GM12874 (cell line): ENCODE data around the gene CNTNAP2.

Experiments
- CTCF ChIP-seq: IDR thresholded peaks from 2 replicates; pipeline ENCODE4 v1.5.1; 2011; ENCODE audit warnings: low read depth, mild to moderate bottlenecking, control low read depth, low read length, moderate library complexity; ENCODE audit not compliant: insufficient read depth

Gene CNTNAP2

GRCh38 chr7:147779949-147780348 lies 1663.3 kb downstream of the CNTNAP2 start:
- TF ChIP-seq CTCF = no peak

- no peak for TF ChIP-seq CTCF
Observed at GRCh38 chr7:147796581-147796980, 1680.0 kb downstream of the CNTNAP2 start.

- no peak for TF ChIP-seq CTCF
Observed at GRCh38 chr7:147798001-147798400, 1681.4 kb downstream of the CNTNAP2 start.

GRCh38 chr7:147803151-147803550 lies 1686.5 kb downstream of the CNTNAP2 start:
- no peak for TF ChIP-seq CTCF

GRCh38 chr7:147803606-147804005 lies 1687.0 kb downstream of the CNTNAP2 start:
- no peak for TF ChIP-seq CTCF

- TF ChIP-seq CTCF = no peak
Observed at GRCh38 chr7:147804032-147804431, 1687.4 kb downstream of the CNTNAP2 start.

GRCh38 chr7:147805996-147806576 lies 1689.5 kb downstream of the CNTNAP2 start:
- no peak for TF ChIP-seq CTCF

GRCh38 chr7:147809786-147810185 lies 1693.2 kb downstream of the CNTNAP2 start:
- no peak for TF ChIP-seq CTCF
